Activated T-cell treated with anti-CD3 and anti-CD28 coated beads, Interleukin-2, amount 50 U/mL, for 24 hours (primary cell): ENCODE measurements around the gene SLC48A1.

Source experiments
- DNase-seq: peaks from one replicate; pipeline ENCODE4 v3.0.0-alpha.2; 2020
- H3K27ac Mint-ChIP-seq: 2 replicates; pipeline ENCODE4 v1.8.0; 2020; ENCODE audit warnings: mild to moderate bottlenecking, mixed read lengths
- H3K27me3 Mint-ChIP-seq: 2 replicates; pipeline ENCODE4 v1.8.0; 2020; ENCODE audit warnings: mixed read lengths
- H3K36me3 Mint-ChIP-seq: 2 replicates; pipeline ENCODE4 v1.8.0; 2020; ENCODE audit warnings: low read depth, mixed read lengths
- H3K4me1 Mint-ChIP-seq: 2 replicates; pipeline ENCODE4 v1.8.0; 2020; ENCODE audit warnings: low read depth, mixed read lengths
- H3K4me3 Mint-ChIP-seq: 2 replicates; pipeline ENCODE4 v1.8.0; 2020; ENCODE audit warnings: mild to moderate bottlenecking, moderate library complexity, mixed read lengths
- H3K9me3 Mint-ChIP-seq: 2 replicates; pipeline ENCODE4 v1.8.0; 2020; ENCODE audit warnings: mixed read lengths

The SLC48A1 gene

DNA sequence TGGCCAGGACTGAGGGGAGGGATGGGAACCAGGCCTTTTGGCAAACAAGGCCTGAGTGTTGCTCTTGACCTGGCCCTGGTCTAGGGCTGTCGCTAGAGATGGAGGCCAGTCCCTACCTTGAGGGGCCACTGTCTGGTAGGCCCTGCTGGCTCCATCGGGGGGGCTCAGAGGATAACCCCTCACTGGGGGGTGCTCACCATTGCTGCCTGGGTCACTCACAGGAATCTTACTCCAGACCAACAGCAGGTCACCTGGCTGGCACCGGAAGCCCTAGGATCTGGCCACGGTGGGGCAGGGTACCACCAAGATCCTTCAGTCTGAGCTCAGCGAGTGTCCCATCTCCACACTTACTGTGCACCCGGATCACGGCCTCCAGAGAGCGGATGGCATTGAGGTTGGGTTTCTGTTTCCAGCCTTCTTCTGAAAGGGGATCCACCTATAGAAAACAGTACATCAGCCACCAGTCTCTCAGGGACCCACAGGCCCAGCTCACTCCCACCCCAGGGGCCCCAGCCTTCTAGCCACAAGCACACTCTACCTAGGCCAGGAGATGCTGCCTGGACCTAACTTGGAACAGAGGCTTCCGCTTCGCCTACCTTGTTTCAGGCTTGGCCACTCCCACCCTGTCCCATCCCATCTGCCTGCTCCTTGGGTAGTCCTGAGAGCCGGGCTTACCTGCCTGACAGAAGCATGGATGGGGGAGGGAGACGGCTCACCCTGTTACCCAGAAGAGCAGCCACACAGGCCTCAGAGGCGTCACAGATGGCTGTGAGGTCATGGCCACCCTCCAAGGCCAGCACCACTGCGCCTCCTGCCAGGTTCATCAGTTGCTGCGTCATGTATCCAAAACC, 12.2 kb downstream of the SLC48A1 start:
- H3K36me3 Mint-ChIP-seq: peaks cover 88% of the 10 kb centered on the region
- no peak overlapping the region for H3K4me3 Mint-ChIP-seq
- H3K27ac Mint-ChIP-seq: peak overlapping the region; percentile 94
- H3K9me3 Mint-ChIP-seq: no peaks in the 10 kb centered on the region
- H3K27me3 Mint-ChIP-seq: no peaks in the 10 kb centered on the region
- peaks cover 32% of the 10 kb centered on the region for H3K4me1 Mint-ChIP-seq
- DNase-seq: peak; percentile 46

DNA sequence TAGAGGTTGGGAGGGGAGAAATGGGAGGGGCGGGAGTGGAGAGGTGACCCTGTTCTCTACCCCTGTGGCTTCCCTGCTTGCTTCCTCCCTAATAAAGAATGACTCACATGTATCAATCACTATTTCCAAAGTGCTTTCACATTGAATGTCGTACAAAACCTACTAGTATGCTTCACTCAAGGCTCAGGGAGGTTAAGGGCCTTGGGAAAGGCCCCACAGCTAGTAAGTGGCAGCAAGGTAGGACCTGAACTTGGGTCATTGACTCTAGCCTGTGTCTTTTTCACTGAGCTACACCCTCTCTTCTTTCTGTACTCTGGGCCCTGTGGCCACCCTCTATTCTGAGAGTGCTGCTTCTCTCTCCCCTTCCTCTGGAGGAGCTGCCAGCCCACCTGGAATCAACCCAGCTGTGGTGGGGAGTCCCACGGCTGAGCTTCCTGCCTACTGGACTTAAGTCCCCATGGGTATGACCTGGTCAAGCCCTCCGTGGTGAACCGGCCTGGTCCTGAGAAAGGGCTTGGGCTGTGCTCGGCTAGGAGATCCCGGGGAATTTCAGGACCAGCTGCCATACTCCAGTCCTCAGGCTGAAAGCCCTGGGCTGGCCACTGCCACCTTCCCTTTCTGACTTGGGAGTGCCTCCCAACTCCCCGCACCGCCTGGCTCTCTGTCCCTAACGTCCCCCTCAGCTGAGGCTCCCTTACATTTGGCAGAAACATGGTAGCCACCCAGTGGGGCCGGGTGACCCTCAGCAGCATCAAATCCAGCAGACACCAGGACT, 13.0 kb downstream of the SLC48A1 start:
- H3K4me3 Mint-ChIP-seq: no peak overlapping the region
- H3K27me3 Mint-ChIP-seq: no peaks in the 10 kb centered on the region
- peaks cover 32% of the 10 kb centered on the region for H3K4me1 Mint-ChIP-seq
- DNase-seq: no peak
- no peaks in the 10 kb centered on the region for H3K9me3 Mint-ChIP-seq
- H3K36me3 Mint-ChIP-seq: peaks cover 96% of the 10 kb centered on the region
- H3K27ac Mint-ChIP-seq: peak overlapping the region; percentile 94

DNA sequence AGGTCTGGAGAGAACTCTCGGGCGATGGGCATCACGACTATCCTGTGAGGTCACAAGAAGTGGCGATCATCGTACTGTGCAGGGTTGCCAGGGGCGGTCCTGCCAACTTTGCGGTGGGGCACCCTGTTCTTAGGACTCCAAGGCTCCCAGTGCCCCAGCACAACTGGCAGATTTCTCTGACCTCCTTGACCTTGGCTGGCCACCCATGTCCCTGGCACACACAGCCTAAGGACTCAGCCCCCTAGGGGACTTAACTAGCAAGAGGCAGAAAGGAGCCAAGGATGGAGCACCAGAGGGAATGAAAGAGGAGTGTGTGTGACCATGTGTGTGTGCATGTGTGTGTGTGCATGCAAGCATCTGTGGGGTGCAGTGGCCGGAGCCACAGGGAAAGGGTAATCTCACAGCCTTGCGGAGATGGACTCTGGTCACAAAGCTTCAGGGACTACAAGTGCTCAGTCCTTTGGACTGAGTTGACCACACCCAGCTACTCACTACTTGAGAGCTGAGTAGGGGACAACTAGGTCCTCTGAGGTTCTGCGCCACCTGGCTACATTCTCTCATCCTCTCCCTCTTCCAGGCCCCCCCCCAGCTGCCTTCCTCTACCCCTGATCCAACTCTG, 13.7 kb downstream of the SLC48A1 start:
- H3K4me1 Mint-ChIP-seq: peaks cover 32% of the 10 kb centered on the region
- H3K27me3 Mint-ChIP-seq: no peaks in the 10 kb centered on the region
- H3K36me3 Mint-ChIP-seq: peaks cover 96% of the 10 kb centered on the region
- H3K27ac Mint-ChIP-seq: peak overlapping the region; percentile 94
- no peak overlapping the region for H3K4me3 Mint-ChIP-seq
- no peaks in the 10 kb centered on the region for H3K9me3 Mint-ChIP-seq
- DNase-seq: no peak

DNA sequence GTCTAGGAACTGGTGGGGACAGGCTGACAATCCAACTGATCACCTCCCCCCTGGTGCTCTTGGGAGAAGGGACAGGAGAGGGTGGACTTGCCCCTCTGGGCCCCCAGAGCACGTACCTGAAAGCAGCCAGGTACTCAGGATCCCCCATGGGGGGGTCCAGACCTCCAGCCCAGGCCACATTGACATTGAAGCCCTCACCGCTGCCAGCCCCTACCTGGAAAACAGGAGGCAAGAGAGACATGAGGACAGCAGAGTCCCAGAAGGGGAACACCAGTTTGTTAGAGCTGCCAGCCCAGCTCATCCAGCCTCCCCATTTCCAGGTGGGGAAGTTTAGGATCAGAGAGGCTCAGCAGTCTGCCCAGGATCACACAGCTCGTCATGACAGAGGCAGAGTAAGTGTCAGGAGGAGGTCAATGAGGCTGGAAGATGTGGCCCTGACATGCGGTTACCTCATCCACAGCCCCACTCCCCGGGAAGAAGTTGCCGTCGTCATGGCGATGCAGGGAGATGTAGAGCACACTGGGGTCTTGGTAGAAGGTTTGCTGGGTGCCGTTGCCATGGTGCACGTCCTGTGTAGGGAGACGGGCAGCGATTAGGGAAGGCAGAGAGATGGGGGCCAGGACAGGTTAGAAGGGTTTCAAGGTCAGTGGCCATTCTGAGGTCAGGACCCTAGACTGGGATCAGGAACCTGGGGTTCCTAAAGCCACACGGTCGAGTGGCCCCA, 14.7 kb downstream of the SLC48A1 start:
- Mint-ChIP-seq H3K4me3 (no peak overlapping the region), H3K27me3 (no peaks in the 10 kb centered on the region), H3K36me3 (peaks cover 97% of the 10 kb centered on the region), H3K9me3 (no peaks in the 10 kb centered on the region), H3K27ac (peak overlapping the region; percentile 94), H3K4me1 (peaks cover 30% of the 10 kb centered on the region)
- DNase-seq: no peak

DNA sequence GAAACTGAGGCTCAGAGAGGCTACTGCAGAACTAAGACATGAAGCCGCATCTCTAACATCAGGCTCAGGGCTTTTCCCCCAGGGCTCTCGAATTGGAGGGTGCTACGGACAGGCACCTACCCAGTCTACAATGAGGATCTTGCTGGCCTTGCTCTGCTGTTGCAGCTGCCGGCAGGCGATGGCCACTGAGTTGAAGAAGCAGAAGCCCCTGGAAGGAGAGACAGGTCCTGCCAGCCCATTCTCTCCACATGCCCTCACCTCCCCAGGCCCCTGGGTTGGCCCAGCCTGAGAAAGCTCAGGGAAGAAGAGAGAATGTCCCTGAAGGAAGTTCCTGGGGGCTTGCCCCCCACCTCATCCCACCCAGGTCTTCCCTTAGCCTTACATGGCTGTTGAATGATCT, 16.1 kb downstream of the SLC48A1 start:
- Mint-ChIP-seq H3K27me3 (no peaks in the 10 kb centered on the region), H3K4me1 (peaks cover 28% of the 10 kb centered on the region), H3K9me3 (no peaks in the 10 kb centered on the region), H3K4me3 (no peak overlapping the region), H3K36me3 (peaks cover 96% of the 10 kb centered on the region), H3K27ac (peak overlapping the region; percentile 94)
- no peak for DNase-seq

DNA sequence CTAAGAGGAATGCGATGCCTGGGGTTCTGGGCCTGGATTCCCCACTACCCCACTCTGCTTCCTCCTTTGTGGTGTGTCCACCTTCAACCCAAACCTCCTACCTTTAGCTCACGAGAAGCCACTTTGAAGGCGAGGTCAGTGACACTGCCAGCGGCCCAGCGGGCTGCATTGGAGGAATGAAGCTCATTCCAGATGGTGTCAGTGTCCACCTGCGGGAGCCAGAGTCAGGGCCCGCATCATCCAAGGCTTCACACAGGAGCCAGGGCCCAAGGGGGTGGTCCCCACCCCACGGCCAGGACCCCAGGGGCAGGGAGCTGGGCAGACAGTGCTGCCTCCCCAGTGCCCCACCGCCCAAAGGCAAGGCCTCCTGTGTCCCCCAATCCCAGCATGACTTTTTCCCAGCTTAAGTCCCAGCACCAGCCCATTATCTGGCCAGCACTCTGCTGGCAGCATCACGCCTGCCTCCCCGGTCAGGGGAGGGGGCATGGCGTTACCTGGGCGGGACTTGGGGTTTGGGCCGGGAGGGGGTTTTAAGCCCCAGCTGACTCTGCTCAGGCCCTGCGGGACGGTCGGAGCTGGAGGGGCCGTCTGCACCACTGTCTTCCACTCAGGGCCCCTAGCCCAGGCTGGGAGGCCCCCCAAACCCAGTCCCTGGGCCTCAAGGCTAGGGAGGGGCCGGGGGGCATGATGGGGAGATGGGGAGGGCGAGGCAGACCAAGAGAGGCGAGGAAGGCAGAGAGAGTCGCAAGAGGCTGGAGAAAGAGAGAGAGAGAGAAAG, 16.9 kb downstream of the SLC48A1 start:
- Mint-ChIP-seq H3K4me1 (peaks cover 28% of the 10 kb centered on the region), H3K27me3 (no peaks in the 10 kb centered on the region), H3K9me3 (no peaks in the 10 kb centered on the region), H3K36me3 (peaks cover 96% of the 10 kb centered on the region), H3K27ac (peak overlapping the region; percentile 94), H3K4me3 (no peak overlapping the region)
- DNase-seq: no peak

DNA sequence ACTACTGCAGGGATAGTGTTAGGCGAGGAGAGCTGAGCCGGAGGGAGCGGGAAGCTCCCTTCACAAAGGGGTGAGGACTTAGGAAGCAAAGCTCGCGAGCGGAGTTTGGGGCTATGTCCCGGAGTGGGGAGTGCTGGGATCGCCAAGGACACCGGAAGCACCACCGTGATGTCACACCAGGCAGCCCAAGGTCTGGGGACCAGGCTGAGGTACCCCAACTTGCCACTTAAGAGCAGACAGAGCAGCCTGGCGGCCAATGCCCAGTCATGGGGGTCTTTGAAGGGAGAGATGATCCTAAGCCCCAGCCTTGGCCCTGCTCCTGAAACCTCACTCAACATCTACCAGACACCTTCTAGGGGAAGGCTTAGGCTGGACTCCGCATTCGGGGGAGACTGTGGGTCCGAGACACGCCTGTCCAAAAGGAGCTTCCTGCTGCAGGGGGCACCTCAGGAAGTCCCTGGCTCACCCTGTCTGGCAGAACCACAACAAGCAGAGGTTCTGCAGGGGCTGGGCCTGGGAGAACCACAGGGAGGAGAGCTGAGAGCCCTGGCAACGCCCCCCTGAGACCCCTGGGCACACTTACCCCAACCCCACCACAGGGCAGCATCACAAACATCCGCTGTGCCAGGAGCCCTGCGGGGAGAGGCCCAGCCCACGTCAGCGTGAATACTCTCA, 17.8 kb downstream of the SLC48A1 start:
- H3K27me3 Mint-ChIP-seq: no peaks in the 10 kb centered on the region

DNA sequence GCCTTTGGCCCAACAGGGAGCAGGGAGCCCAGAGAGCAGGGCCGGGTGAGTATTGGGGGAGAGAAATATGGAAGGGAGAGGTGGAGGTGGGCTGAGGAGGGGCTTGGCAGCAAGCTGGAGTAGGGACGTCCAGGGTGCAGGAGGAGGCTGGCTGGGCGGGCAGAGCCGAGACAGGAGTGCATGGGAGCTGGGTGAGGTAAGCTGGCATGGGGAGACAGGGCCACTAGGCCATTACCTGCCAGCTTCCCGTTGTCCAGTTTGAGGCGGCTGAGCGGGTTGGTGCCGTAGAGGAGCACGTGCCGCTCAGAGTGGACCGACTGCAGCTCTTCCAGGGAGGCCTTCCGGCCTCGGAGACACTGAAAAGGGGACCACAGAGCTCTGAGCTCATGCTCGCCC, 18.3 kb downstream of the SLC48A1 start:
- Mint-ChIP-seq H3K4me3 (no peak overlapping the region), H3K4me1 (peaks cover 19% of the 10 kb centered on the region), H3K36me3 (peaks cover 95% of the 10 kb centered on the region), H3K27me3 (no peaks in the 10 kb centered on the region), H3K27ac (peak overlapping the region; percentile 57), H3K9me3 (no peaks in the 10 kb centered on the region)
- DNase-seq: no peak

More for the DNA sequence above, 17.8 kb downstream of the SLC48A1 start:
- peaks cover 96% of the 10 kb centered on the region for H3K36me3 Mint-ChIP-seq
- H3K4me1 Mint-ChIP-seq: peaks cover 24% of the 10 kb centered on the region
- DNase-seq: no peak
- no peaks in the 10 kb centered on the region for H3K9me3 Mint-ChIP-seq
- H3K27ac Mint-ChIP-seq: peak overlapping the region; percentile 57
- no peak overlapping the region for H3K4me3 Mint-ChIP-seq

DNA sequence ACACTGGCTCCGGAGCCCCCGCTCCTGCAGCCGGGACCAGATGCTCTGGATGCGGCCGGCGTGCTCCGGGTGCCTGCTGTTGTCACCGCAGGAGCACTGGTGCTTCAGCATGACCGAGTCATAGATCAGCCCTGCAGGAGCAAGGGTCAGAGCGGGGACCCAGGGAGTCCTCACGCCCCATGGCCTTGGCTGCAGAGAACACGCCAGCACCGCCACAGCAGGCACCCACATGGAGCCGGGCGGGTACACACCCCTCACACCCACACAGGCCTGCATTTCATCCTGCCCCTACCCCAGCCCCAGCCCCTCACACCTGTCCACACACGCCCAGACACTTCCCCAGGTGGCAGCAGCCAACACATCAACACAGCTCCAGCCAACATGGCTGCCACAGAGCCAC, 18.8 kb downstream of the SLC48A1 start:
- Mint-ChIP-seq H3K4me1 (peaks cover 14% of the 10 kb centered on the region), H3K27me3 (no peaks in the 10 kb centered on the region), H3K27ac (peak overlapping the region; percentile 82), H3K4me3 (no peak overlapping the region), H3K36me3 (peaks cover 95% of the 10 kb centered on the region), H3K9me3 (no peaks in the 10 kb centered on the region)
- DNase-seq: no peak

DNA sequence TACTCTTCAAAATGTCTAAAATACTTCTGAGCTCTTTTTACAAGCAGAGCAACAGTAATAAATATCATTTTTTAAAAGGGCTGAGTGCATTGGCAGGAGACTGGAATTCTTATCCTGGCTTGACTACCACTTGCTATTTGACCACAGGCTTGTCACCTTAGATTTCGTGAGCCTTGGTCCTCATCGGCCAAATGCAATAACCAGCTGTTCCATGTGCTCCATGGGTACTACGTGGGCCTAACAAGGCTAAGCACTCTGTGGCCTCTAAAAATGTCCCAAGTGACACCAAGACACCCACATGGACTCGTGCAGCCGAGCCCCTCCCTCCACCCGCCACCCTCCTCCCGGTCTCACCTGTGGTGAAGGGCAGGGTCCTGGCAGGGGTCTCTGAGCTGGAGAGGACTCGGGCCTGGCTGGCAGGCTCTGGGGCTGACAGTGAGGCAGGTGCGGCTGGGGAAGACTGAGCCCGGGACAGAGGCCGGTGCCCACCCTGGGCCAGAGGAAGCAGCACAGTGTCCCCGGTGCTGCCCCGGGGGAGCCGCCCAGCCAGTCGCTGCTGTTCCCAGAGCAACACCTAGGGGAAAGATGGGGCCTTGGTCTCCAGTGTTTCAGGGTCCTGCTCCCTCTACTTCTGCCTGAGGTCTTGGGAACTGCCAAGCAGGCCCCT, 20.1 kb downstream of the SLC48A1 start:
- no peak overlapping the region for H3K4me3 Mint-ChIP-seq
- no peaks in the 10 kb centered on the region for H3K27me3 Mint-ChIP-seq
- peak overlapping the region; percentile 82 for H3K27ac Mint-ChIP-seq
- DNase-seq: no peak
- H3K36me3 Mint-ChIP-seq: peaks cover 95% of the 10 kb centered on the region
- peaks cover 5% of the 10 kb centered on the region for H3K4me1 Mint-ChIP-seq
- H3K9me3 Mint-ChIP-seq: no peaks in the 10 kb centered on the region

DNA sequence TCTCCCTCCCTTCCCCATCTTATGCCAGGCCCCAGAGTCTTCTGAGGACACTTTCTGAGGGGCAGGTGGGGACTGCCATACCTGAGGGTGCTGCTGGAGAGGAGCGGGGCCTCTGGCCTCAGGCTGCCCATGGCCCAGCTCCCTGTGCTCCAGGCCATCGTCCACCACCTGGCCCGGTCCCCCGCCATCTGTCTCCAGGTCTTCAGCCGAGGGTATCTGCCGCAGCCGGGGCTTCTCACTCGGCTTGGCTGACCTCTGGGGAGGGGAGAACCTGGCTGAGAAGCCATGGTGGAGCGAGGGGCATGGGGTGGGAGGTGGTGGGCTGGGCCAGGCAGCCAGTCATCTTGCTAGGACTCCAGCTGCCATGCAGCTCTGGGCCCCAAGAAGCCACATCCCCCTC, 21.6 kb downstream of the SLC48A1 start:
- H3K4me1 Mint-ChIP-seq: peaks cover 15% of the 10 kb centered on the region
- H3K27me3 Mint-ChIP-seq: no peaks in the 10 kb centered on the region
- no peak for DNase-seq
- H3K36me3 Mint-ChIP-seq: peaks cover 92% of the 10 kb centered on the region
- H3K4me3 Mint-ChIP-seq: no peak overlapping the region
- H3K27ac Mint-ChIP-seq: peak overlapping the region; percentile 50
- no peaks in the 10 kb centered on the region for H3K9me3 Mint-ChIP-seq

DNA sequence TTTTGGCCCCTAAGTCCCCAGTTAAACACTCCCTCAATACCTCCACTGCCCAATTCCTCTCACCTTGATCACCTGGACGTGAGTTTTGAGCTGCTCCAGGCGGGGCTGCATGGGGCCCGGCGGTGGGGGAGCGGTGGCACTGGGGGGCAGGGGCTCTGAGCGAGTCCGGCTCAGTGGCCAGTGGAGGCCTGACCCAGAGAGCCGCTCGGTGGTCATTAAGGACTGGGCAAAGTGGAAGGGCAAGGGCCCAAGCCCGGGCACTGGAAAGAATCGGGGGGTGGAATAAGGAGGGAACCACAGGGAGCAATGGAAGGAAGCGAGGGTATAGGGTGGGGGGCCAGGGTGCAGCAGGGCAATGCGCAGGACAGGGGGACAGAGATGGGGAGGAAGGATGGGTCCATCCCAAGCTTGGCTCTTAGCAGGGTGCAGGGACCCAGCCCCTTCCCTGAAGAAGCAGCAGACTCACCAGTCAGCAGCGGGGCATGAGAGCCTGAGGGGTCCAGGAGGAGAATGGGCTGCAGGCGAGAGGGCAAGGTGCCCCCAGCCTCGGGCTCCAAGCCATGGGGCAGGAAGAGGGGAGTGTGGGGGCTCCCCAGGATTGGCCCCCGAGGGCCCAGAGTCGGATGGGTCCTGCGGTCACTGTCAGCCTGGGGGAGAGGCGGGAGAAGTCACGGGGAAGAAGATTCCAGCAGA, 22.2 kb downstream of the SLC48A1 start:
- DNase-seq: no peak
- Mint-ChIP-seq H3K4me3 (no peak overlapping the region), H3K4me1 (peaks cover 17% of the 10 kb centered on the region), H3K9me3 (no peaks in the 10 kb centered on the region), H3K27me3 (no peaks in the 10 kb centered on the region), H3K36me3 (peaks cover 94% of the 10 kb centered on the region), H3K27ac (peak overlapping the region; percentile 52)
